AG09319 (cell line): ENCODE data around the gene MRPS11.

Experiments used
- DNase-seq: peaks from one replicate; pipeline ENCODE4 v3.0.0-alpha.2; 2010; ENCODE audit warnings: low read depth; ENCODE audit errors: extremely low read depth
- TF ChIP-seq, protein P1 (sequence below): IDR thresholded peaks from 2 replicates; pipeline ENCODE4 v1.5.1; 2011; ENCODE audit warnings: low read depth, mild to moderate bottlenecking, inconsistent platforms, low read length, moderate library complexity

Gene MRPS11

DNA sequence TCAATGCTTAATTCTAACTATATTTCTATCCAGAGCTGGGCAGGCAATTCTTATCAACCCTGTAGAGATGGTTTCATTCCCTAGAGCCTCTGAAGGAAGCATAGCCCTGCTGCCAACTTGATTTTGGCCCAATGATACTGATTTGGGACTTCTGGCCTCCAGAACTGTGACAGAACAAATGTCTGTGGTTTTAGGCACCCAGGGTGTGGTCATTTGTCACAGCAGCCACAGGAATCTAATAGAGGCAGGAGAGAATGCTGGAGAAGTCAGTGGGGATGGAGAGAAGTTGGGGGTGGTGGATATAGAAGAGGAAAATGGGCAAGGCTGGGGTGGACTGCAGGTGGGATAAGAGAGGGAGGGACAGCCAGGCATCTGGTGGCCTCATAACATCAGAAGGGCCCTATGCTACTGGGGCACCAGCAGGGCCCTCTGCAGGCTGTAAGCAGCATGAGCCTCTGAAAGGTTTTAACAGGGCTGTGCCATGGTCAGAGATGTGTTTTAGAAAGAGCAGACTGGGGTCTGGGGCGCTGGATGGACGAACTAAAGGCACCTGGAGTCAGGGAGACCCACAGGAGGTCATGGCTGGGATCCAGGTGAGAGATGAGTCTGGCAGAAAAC lies 19.8 kb downstream of the MRPS11 start:
- no peak for DNase-seq

DNA sequence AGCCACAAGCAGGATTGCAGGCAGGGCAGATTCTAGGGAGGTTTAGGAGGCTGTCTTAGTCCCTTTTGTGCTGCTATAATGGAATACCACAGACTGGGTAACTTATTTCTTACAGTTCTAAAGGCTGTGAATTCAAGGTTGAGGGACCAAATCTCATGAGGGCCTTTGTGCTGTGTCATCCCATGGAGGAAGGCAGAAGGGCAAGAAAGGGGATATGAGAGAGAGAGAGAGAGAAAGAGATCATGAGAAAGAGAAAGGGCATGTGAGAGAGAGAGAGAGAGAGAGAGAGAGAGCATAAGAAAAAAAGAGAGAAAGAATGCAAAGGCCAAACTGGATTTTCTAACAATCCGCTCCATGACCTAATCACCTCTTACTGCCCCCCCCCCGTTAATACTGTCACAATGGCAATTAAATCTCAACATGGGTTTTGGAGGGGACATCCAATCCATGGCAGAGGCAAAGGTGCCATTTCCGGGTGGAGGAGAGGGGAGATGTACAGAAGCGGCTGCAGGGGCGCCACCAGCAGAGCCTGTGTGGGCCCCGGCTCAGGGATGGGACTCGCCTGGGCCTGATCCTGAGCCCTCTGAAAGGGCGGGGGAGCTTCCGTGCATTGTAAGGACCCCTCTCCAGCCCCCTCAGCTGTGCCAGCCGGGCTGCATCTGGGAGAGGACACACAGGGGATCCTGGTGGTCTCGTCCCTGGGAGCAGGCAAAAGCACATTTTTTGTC lies 20.5 kb downstream of the MRPS11 start:
- TF ChIP-seq, protein P1, sequence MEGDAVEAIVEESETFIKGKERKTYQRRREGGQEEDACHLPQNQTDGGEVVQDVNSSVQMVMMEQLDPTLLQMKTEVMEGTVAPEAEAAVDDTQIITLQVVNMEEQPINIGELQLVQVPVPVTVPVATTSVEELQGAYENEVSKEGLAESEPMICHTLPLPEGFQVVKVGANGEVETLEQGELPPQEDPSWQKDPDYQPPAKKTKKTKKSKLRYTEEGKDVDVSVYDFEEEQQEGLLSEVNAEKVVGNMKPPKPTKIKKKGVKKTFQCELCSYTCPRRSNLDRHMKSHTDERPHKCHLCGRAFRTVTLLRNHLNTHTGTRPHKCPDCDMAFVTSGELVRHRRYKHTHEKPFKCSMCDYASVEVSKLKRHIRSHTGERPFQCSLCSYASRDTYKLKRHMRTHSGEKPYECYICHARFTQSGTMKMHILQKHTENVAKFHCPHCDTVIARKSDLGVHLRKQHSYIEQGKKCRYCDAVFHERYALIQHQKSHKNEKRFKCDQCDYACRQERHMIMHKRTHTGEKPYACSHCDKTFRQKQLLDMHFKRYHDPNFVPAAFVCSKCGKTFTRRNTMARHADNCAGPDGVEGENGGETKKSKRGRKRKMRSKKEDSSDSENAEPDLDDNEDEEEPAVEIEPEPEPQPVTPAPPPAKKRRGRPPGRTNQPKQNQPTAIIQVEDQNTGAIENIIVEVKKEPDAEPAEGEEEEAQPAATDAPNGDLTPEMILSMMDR, result no peak
- DNase-seq, result no peak

More for the DNA sequence above, 19.8 kb downstream of the MRPS11 start:
- TF ChIP-seq, protein P1, result no peak; the same call in 1 of the 2 replicates

DNA sequence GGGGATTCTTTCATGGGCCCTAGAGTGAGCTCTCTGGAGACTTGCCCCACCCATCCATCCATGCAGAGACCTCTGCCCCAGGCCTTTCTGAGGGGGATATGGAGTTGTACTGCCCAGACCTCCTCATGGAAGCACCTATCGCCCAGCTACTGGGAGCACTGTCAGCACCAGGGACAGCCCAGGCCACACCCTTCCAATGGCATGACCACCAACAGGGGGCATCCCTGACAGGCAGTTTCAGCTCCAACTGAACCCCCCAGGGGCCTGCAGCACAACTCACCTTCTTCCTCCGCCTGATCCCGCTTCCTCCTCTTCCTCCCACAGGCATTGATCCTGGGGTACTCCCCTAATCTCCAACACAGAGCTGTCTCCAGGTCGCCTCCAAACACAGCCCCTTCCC lies 21.8 kb downstream of the MRPS11 start:
- TF ChIP-seq, protein P1, result no peak
- DNase-seq, result no peak

DNA sequence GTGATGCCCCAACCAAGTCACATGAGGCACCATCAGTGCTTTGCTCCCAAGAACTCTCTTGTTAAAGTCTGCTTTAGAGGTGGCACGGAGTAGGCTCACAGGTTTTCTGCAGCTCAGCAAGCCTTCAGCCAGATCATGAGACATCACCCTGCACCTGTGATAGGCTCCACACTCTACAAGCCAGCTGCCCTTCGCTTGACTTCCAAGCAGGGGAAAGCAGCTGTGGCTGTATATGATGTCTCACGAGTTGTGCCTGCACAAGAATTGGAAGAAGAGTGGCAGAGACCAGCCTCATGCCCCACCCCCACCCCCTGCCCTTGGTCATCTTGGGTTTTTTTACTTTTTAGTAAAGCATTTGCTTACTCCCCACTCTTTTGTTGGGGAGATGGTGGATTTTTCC lies 22.5 kb downstream of the MRPS11 start:
- no peak for DNase-seq
- TF ChIP-seq, protein P1, result no peak

DNA sequence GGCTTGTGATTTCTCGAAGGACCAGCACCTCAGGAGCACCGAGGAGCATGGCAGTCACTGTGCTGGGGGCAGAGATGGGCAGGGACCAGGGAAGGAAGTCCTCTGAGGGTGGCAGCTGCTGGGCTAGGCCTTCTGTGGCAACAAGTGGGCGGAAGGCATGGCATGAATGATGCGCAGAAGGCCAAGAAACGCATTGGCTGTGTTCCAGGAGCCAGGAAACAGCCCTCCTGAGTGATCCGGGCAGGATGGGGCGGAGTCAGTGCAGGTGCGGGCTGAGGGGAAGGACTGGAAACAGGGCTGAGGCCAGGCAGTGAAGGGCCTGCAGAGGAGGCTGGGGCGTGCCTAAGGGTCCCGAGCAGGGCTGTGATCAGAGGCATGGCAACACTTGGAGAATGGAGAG lies 23.6 kb downstream of the MRPS11 start:
- TF ChIP-seq, protein P1, result no peak
- no peak for DNase-seq

DNA sequence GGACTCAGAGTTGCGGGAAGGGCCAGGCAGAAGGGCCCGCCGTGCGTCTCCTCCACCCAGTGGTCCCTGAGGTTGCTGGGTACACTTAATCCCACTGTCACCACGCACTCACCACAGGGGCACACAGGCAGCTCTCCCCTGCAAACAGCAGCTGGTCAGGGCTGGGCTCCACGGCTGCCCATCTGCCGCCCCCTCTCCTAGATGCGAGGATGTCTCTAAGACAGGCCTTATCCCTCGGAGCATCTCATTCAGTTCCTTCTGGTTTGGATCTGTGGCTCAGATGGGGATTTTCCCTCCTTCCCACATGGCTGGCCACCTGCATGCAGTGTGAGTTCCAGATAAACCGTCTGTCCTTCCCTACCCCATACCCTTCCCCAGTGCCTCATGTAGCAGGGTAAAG lies 26.3 kb downstream of the MRPS11 start:
- TF ChIP-seq, protein P1, result no peak

DNA sequence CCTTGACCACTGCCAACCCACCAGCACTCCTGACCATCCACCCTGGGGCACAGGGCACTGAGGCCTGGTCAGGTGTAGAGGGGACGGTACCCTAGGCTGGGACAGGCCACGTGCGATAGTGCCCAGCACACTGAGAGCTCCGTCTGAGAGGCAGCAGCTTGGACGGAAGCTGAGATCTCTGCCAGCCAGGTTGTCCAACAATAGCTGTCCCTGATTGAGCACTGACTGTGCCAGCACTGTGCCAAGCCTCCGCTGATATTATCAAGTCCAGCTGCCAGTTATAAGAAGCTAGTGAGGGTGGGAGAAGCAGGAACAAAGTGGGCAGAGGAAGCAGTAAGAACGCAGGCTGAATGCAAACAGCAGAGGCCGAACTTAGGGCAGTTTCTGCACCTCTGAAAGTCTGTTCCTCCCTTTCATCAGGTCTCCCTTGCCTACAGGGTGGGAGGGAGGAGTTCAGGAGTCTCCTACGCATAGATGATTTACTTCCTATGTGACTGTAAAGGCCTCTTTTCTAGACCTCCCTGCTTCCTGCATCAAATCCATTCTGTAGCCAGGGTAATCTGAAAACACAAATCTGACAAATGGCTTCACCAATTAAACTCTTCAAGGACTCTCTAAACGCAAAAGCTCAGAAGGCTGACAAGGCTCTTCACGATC lies 29.7 kb downstream of the MRPS11 start:
- TF ChIP-seq, protein P1, result no peak
- no peak for DNase-seq

More for the DNA sequence above, 26.3 kb downstream of the MRPS11 start:
- DNase-seq, result no peak
